Endodermal cell (in vitro differentiated cells): ENCODE data around the gene RASGEF1C. TPM values are rescaled to one million over a fixed set of nuclear protein-coding genes. Genes with fewer than 3 reads are reported as not detected.

Source experiments
- DNase-seq: peaks from one replicate; pipeline ENCODE4 v3.0.0-alpha.2; 2017
- H3K27ac ChIP-seq: 2 replicates; pipeline ENCODE4 v1.5.1; 2013; ENCODE audit warnings: mild to moderate bottlenecking, low read depth, low read length, moderate library complexity
- H3K27me3 ChIP-seq: 2 replicates; pipeline ENCODE4 v1.6.1; 2013; ENCODE audit warnings: mild to moderate bottlenecking, low read length, moderate library complexity; ENCODE audit not compliant: insufficient read depth, control insufficient read depth, poor library complexity, severe bottlenecking
- H3K36me3 ChIP-seq: 2 replicates; pipeline ENCODE4 v1.7.0; 2013; ENCODE audit warnings: mild to moderate bottlenecking, low read length, moderate library complexity; ENCODE audit not compliant: control insufficient read depth, insufficient read depth
- H3K4me1 ChIP-seq: one replicate; pipeline ENCODE4 v1.7.0; 2013; ENCODE audit warnings: low read length; ENCODE audit not compliant: control insufficient read depth, insufficient read depth
- H3K4me3 ChIP-seq: 2 replicates; pipeline ENCODE4 v1.5.1; 2013; ENCODE audit warnings: mild to moderate bottlenecking, low read length, moderate library complexity
- H3K9ac ChIP-seq: 2 replicates; pipeline ENCODE4 v1.6.1; 2013; ENCODE audit warnings: mild to moderate bottlenecking, low read length, moderate library complexity; ENCODE audit not compliant: poor library complexity, severe bottlenecking; ENCODE audit errors: extremely low read depth
- H3K9me3 ChIP-seq: 2 replicates; pipeline ENCODE4 v1.6.1; 2013; ENCODE audit warnings: mild to moderate bottlenecking, low read length, moderate library complexity; ENCODE audit not compliant: control insufficient read depth
- H3K27ac Mint-ChIP-seq: 2 replicates; pipeline ENCODE4 v1.8.0; 2020; ENCODE audit warnings: mixed read lengths
- H3K27me3 Mint-ChIP-seq: 2 replicates; pipeline ENCODE4 v1.8.0; 2021; ENCODE audit warnings: mild to moderate bottlenecking, mixed read lengths; ENCODE audit not compliant: insufficient read depth
- H3K36me3 Mint-ChIP-seq: 2 replicates; pipeline ENCODE4 v1.8.0; 2020; ENCODE audit warnings: low read depth, mixed read lengths
- H3K4me1 Mint-ChIP-seq: 2 replicates; pipeline ENCODE4 v1.8.0; 2020; ENCODE audit warnings: mixed read lengths
- H3K4me3 Mint-ChIP-seq: 2 replicates; pipeline ENCODE4 v1.8.0; 2020; ENCODE audit warnings: mild to moderate bottlenecking, moderate library complexity, mixed read lengths
- H3K9me3 Mint-ChIP-seq: 2 replicates; pipeline ENCODE4 v1.8.0; 2020; ENCODE audit warnings: mild to moderate bottlenecking, mixed read lengths
- WGBS, 2 experiments: methylation state at CpG; one replicate each; pipeline versions ENCODE4 v1.1.5 to v1.1.7; 2013; ENCODE audit warnings: missing lambda C conversion rate in 2 of 2, mixed read lengths in 1 of 2; ENCODE audit not compliant: insufficient coverage in 1 of 2, insufficient read length in 1 of 2; 5-methylcytosine and 5-hydroxymethylcytosine counted together
- total RNA-seq, 2 donors: library from RNA; stranded (reverse); fragmentation: NEBNext Ultra II Directional in 1 of 2; extraction: Animal tissue kit (Norgen Biotek cat#: 25700) in 1 of 2; gene quantifications; 2 replicates in 1 of 2; 3 replicates in 1 of 2; pipeline ENCODE4 v1.2.1, GENCODE V29; 2021
- TF ChIP-seq, protein P1 (sequence below): fragments of 200-600 bp; sonication (generic); conservative IDR thresholded peaks from 2 replicates; pipeline ENCODE4 v1.5.0; 2021; ENCODE audit warnings: antibody characterized with exemption, mild to moderate bottlenecking

The RASGEF1C gene
- total RNA-seq, 2 donors from 2014 or later: 0.62 to 0.75 TPM

DNA sequence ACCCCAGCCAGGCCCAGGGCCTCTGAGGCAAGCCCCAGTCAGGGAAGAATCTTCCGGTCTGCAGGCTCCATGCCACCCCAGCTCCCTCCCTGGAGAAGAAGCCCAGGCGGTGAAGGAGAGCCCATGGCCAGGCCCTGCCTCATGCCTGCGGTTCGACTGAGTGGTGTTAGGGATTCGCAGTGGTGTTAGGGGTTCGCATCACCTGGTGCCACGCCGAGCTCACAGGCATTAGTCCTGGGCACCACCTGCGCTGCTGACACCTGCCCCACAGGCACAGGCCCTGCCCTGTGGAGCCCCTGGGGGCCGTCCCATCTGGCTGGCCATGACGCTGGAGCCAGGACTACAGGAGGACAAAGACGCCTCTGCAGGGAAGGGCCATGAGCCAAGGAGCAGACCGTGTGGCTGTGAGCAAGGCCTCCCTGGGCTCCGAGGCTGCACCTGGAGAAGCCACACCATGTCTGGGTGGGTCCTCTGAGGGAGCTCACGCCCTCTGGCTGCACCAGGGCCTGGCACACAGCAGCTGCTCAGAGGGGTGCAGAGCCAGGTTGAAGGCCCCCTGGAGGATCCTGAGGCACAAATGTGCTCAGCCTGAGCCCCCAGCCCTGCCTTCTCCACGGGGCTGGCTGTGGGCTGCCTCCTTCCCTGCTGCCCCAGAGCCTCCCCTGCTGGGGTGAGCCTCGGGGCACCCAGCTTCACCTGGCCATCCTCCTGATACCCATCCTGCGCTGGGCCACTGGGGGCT, 109.8 kb downstream of the RASGEF1C start:
- Histone ChIP-seq H3K9ac (no peak overlapping the region), H3K27me3 (no peaks in the 10 kb centered on the region), H3K9me3 (no peaks in the 10 kb centered on the region), H3K4me3 (no peak overlapping the region), H3K36me3 (no peaks in the 10 kb centered on the region), H3K4me1 (no peaks in the 10 kb centered on the region), H3K27ac (no peak overlapping the region)
- Mint-ChIP-seq H3K27me3 (peaks cover 10% of the 10 kb centered on the region), H3K4me1 (no peaks in the 10 kb centered on the region), H3K36me3 (no peaks in the 10 kb centered on the region), H3K4me3 (no peak overlapping the region), H3K27ac (no peak overlapping the region), H3K9me3 (no peaks in the 10 kb centered on the region)
- WGBS, 2 experiments: 90 to 91% methylated on average over 10 to 18 of the region's 18 CpGs
- no peak for DNase-seq
- TF ChIP-seq, protein P1, sequence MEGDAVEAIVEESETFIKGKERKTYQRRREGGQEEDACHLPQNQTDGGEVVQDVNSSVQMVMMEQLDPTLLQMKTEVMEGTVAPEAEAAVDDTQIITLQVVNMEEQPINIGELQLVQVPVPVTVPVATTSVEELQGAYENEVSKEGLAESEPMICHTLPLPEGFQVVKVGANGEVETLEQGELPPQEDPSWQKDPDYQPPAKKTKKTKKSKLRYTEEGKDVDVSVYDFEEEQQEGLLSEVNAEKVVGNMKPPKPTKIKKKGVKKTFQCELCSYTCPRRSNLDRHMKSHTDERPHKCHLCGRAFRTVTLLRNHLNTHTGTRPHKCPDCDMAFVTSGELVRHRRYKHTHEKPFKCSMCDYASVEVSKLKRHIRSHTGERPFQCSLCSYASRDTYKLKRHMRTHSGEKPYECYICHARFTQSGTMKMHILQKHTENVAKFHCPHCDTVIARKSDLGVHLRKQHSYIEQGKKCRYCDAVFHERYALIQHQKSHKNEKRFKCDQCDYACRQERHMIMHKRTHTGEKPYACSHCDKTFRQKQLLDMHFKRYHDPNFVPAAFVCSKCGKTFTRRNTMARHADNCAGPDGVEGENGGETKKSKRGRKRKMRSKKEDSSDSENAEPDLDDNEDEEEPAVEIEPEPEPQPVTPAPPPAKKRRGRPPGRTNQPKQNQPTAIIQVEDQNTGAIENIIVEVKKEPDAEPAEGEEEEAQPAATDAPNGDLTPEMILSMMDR: no peak

DNA sequence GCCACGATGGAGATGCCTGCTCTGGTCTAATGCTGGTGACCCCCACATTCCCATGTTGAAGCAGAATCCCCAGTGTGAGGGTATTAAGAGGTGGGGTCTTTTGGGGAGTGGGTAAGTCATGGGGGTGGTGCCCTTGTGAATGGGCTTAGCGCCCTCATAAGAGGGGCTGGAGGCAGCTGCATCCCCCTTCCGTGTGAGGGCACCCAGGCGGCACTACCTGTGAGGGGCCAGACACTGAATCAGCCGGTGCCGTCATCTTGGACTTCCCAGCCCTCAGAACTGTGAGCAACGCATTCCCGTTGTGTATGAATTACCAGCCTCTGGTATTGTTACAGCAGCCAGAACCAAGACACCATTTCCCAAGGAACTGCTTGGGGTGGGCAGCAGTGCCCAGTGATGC, 110.5 kb downstream of the RASGEF1C start:
- H3K4me1 ChIP-seq: no peaks in the 10 kb centered on the region
- H3K36me3 ChIP-seq: no peaks in the 10 kb centered on the region
- H3K27me3 ChIP-seq: no peaks in the 10 kb centered on the region
- no peak for DNase-seq
- Mint-ChIP-seq H3K4me1 (no peaks in the 10 kb centered on the region), H3K27me3 (peaks cover 10% of the 10 kb centered on the region), H3K4me3 (no peak overlapping the region), H3K36me3 (no peaks in the 10 kb centered on the region), H3K9me3 (no peaks in the 10 kb centered on the region), H3K27ac (no peak overlapping the region)
- 90 to 93% methylated on average over 7 to 8 of the region's 8 CpGs for WGBS, 2 experiments
- no peak overlapping the region for H3K27ac ChIP-seq
- TF ChIP-seq, protein P1: no peak
- H3K9ac ChIP-seq: no peak overlapping the region
- H3K4me3 ChIP-seq: no peak overlapping the region
- no peaks in the 10 kb centered on the region for H3K9me3 ChIP-seq

DNA sequence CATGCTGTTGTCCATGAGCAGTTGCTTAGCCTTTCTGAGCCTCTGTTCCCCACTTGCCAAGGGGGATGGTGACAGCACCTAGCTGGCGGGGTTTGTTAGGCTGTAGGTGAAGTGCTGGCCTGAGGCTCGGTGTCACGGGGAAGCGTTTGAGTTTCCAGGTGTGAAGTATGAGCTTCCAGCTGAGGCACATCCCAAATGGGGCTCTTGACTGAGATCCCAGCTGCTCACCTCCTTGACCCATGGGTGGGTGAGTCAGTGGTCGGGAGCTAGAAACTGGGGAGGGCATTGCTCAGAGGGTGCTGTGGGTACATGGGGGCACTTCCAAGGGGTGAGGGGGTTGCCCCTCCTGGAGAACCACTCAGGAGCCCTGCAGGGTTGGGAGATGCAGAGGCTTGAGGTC, 111.1 kb downstream of the RASGEF1C start:
- Histone ChIP-seq H3K36me3 (no peaks in the 10 kb centered on the region), H3K9me3 (no peaks in the 10 kb centered on the region), H3K9ac (no peak overlapping the region), H3K4me3 (no peak overlapping the region), H3K27ac (no peak overlapping the region), H3K27me3 (no peaks in the 10 kb centered on the region), H3K4me1 (no peaks in the 10 kb centered on the region)
- H3K27me3 Mint-ChIP-seq: peaks cover 7% of the 10 kb centered on the region
- TF ChIP-seq, protein P1: no peak
- no peaks in the 10 kb centered on the region for H3K36me3 Mint-ChIP-seq
- 93 to 100% methylated on average over 4 to 5 of the region's 5 CpGs for WGBS, 2 experiments
- peak; percentile 35 for DNase-seq
- no peak overlapping the region for H3K27ac Mint-ChIP-seq
- H3K4me3 Mint-ChIP-seq: no peak overlapping the region
- no peaks in the 10 kb centered on the region for H3K4me1 Mint-ChIP-seq
- no peaks in the 10 kb centered on the region for H3K9me3 Mint-ChIP-seq
